Measurements from ENCODE around the gene CRNKL1. TPM values are rescaled to one million over a fixed set of nuclear protein-coding genes. Genes with fewer than 3 reads are reported as not detected.

The CRNKL1 gene
- total and polyA plus RNA-seq, 2 donors (not counting 3 experiments of a cell fraction or from before 2014, with no cell fraction given) = 4.9 to 22.3 TPM

- Histone ChIP-seq H3K79me2 (ENCODE audit: control insufficient read depth, insufficient read depth, low read length) (no peaks in the 10 kb centered on the region), H4K20me1 (replicated peaks; ENCODE audit: control insufficient read depth, extremely low read depth, insufficient read depth, low read length) (no peaks in the 10 kb centered on the region), H2AFZ (ENCODE audit: low read depth, low read length) (no peak overlapping the region), H3K4me3 (replicated peaks in 1 of 3; ENCODE audit: insufficient read depth in 1 of 3, low read depth in 1 of 3, low read length in 3 of 3) (no peak overlapping the region), H3K36me3 (ENCODE audit: control insufficient read depth in 2 of 2, extremely low read depth in 1 of 2, insufficient read depth in 2 of 2, low read length in 2 of 2) (peaks cover 26 to 34% of the 10 kb centered on the region in 2 experiments), H3K9ac (replicated peaks; ENCODE audit: extremely low read depth, insufficient read depth, low read length) (no peak overlapping the region), H3K9me1 (replicated peaks; ENCODE audit: control insufficient read depth, extremely low read depth, insufficient read depth, low read length) (no peaks in the 10 kb centered on the region), H3K9me3 (replicated peaks; ENCODE audit: control insufficient read depth, insufficient read depth, low read length) (no peaks in the 10 kb centered on the region), H3K27ac (ENCODE audit: insufficient read depth, low read depth, low read length) (no peak overlapping the region), H3K4me2 (ENCODE audit: insufficient read depth, low read length) (no peak overlapping the region), H3K27me3 (ENCODE audit: control insufficient read depth in 2 of 2, insufficient read depth in 2 of 2, low read length in 2 of 2) (no peaks in the 10 kb centered on the region), H3K4me1 (ENCODE audit: control insufficient read depth, extremely low read depth, insufficient read depth, low read length) (peaks cover 14% of the 10 kb centered on the region)
- ChIA-PET CTCF (interaction anchor here (0.9 kb wide), 1 partner anchor 17 kb away, joined by 3 read pairs; the partner anchor contains the start of gene NAA20), POLR2A (no interaction called here)
- no peak for DNase-seq (ENCODE audit: low read depth, low spot score)
- no peak for TF ChIP-seq EZH2 (IDR thresholded peaks at IDR 0.05; ENCODE audit: borderline replicate concordance, low read depth, low read length, severe bottlenecking)
- no peak for TF ChIP-seq MYC (IDR thresholded peaks at IDR 0.05; ENCODE audit: low read depth, low read length)
- no peak for TF ChIP-seq POLR2AphosphoS5 (IDR thresholded peaks at IDR 0.05; ENCODE audit: insufficient read depth, low read depth, low read length)
- no peak for TF ChIP-seq GATA2 (IDR thresholded peaks at IDR 0.05; ENCODE audit: insufficient read depth, insufficient read length, low read depth, low read length)
- TF ChIP-seq FOS (IDR thresholded peaks at IDR 0.05; ENCODE audit: borderline replicate concordance, insufficient read depth, low read length) = no peak
- TF ChIP-seq, protein P1, sequence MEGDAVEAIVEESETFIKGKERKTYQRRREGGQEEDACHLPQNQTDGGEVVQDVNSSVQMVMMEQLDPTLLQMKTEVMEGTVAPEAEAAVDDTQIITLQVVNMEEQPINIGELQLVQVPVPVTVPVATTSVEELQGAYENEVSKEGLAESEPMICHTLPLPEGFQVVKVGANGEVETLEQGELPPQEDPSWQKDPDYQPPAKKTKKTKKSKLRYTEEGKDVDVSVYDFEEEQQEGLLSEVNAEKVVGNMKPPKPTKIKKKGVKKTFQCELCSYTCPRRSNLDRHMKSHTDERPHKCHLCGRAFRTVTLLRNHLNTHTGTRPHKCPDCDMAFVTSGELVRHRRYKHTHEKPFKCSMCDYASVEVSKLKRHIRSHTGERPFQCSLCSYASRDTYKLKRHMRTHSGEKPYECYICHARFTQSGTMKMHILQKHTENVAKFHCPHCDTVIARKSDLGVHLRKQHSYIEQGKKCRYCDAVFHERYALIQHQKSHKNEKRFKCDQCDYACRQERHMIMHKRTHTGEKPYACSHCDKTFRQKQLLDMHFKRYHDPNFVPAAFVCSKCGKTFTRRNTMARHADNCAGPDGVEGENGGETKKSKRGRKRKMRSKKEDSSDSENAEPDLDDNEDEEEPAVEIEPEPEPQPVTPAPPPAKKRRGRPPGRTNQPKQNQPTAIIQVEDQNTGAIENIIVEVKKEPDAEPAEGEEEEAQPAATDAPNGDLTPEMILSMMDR (IDR thresholded peaks at IDR 0.05; ENCODE audit: extremely low read depth in 1 of 2, insufficient read depth in 1 of 2, low read depth in 1 of 2, low read length in 2 of 2) = no peak
- TF ChIP-seq, protein P2, sequence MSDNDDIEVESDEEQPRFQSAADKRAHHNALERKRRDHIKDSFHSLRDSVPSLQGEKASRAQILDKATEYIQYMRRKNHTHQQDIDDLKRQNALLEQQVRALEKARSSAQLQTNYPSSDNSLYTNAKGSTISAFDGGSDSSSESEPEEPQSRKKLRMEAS (IDR thresholded peaks at IDR 0.05; ENCODE audit: insufficient read depth, insufficient read length) = no peak
- no peak for TF ChIP-seq POLR2A (IDR thresholded peaks at IDR 0.05; ENCODE audit: low read depth, low read length)
- TF ChIP-seq JUN (IDR thresholded peaks at IDR 0.05; ENCODE audit: borderline replicate concordance, insufficient read depth, insufficient read length, low read depth) = no peak
- intact Hi-C loops (cut with micrococcal nuclease) (no loop called here), dilution Hi-C loops (cut with MboI; ENCODE audit: extremely low pct_ligation_motif_present, low sequenced_read_pairs) (no loop called here)
- no peak for FAIRE-seq
- BruUV-seq (replicated peaks) = no TSS peak
These were observed 51.9 kb downstream of the CRNKL1 start for GRCh38 chr20:20000211-20000968.

All from endothelial cell of umbilical vein (primary cell).